GM12873 (cell line): ENCODE results near the gene PRRC2B.
A peak's percentile ranks its signal among the peaks of the same experiment; 100 is the strongest.

Experiments
- TF ChIP-seq, protein P1 (sequence below): IDR thresholded peaks from 2 replicates; pipeline ENCODE4 v1.5.1; 2012; ENCODE audit warnings: low read depth, mild to moderate bottlenecking, moderate library complexity, low read length, control low read depth; ENCODE audit not compliant: insufficient read depth; ENCODE audit errors: missing control alignments

The PRRC2B gene

DNA sequence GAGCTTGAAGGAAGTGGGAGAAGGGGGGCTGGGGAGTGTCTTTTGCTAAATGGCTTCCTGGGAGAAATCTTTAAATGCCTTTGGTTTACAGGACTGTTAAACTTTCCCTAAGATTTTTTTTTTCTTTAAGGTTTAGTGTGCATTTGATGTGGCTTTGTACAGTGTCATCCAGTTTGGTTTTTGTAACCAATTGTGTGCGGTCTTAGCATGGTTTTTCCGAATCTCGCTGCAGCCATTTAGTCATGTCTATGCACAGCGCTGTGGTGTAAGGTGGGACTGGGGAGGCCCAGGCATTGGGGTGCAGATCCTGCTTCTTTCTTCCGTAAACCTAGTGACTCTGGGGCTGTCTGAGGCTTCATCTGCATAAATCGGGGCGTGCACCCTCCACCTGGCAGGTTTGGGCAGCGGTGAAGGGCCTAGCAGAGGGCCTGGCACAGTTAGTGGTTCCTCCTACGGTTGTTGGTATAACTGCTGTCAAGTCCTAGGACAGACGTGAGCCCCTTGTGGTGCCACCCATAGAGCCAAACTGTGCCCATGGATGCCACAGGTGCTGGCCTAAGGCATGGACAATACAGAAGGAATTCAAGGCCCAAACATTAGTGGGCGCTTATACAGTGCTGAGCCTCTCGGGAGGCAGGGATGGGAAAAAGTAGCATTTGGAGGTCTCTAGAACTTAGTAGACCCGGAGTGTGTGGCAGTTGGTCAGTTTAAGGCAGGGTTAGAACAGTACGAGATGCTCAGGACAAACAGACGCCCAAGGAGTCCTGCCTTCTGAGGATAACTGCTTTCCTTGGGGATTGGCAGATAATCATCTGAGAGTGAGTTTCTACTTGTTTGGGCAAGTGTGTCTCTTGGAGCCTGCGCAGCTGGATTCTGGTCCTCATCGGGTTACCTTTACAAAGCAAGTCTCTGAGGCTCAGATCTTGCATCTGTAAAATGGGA, 1.5 kb downstream of the PRRC2B start:
- TF ChIP-seq, protein P1, sequence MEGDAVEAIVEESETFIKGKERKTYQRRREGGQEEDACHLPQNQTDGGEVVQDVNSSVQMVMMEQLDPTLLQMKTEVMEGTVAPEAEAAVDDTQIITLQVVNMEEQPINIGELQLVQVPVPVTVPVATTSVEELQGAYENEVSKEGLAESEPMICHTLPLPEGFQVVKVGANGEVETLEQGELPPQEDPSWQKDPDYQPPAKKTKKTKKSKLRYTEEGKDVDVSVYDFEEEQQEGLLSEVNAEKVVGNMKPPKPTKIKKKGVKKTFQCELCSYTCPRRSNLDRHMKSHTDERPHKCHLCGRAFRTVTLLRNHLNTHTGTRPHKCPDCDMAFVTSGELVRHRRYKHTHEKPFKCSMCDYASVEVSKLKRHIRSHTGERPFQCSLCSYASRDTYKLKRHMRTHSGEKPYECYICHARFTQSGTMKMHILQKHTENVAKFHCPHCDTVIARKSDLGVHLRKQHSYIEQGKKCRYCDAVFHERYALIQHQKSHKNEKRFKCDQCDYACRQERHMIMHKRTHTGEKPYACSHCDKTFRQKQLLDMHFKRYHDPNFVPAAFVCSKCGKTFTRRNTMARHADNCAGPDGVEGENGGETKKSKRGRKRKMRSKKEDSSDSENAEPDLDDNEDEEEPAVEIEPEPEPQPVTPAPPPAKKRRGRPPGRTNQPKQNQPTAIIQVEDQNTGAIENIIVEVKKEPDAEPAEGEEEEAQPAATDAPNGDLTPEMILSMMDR, result peak; percentile 1

DNA sequence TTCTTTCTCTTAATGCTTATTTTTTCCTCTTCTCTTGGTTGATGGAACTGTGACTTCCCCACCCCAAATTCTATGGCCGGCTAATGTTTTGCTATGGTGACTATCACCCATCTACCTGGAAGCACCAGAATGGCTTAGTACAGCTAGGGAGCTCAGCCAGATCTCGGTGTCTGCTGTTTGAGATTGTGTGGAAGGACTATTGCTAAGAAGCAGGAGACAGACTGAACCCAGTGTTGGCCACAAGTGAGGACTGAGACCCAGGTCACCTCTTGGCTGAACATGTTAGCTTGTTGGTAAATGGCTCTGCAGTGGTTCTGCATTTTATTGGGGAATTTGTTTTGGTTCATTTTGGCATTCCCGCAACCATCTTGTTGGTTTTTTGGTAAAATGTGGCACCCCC, 2.7 kb downstream of the PRRC2B start:
- TF ChIP-seq, protein P1, result no peak

DNA sequence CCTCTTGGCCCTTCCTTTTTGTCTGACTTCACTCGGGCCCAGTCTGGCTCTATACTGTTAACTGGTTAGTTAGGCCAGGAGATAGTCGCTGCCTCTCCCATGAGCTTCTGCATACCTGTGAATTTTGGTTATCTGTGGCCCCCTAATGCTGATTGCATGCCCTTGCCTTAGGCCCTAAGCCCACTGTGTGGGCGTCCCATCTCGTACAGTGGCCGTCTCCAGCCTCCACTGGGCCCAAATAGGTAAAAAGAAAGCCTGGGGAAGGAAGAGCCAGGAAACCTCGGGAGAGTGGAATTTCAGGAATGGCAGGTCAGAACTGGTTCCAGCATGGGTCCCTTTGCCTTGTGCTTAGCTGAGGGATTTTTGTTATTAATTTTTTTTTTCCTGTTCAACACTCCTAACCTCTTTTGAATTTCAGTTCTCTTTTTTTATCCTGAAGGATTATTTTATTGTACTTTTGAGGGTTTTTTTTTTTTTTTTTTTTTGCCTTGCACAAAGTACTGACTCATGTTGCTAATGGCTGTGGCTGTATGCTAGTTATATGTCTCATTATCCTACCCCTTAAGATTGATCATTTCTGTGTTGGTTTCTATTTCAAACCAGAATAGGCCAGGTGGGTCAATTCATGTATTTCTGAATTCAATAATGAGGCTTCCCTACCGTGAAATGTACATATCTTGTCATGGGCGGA, 3.4 kb downstream of the PRRC2B start:
- TF ChIP-seq, protein P1, result no peak

DNA sequence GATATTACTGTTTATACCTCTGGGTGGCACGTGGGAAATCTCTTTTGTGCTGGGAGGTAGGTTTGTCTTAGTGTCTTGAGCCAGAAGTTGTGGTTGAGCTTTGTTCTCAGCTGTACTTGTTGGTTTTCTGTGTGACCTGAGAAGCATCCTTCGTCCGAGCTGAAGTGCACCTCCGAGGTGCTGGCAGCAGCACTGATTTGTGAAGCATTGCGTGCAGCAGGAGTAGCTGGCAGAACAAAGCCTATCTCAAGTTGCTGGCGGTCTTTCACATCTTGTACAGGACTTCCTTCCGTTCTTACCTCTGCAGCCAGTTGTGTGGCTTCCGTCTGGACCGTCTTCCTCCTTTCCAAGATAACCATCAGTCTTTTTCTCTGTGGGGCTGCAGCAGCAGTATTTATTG, 4.3 kb downstream of the PRRC2B start:
- TF ChIP-seq, protein P1, result no peak

DNA sequence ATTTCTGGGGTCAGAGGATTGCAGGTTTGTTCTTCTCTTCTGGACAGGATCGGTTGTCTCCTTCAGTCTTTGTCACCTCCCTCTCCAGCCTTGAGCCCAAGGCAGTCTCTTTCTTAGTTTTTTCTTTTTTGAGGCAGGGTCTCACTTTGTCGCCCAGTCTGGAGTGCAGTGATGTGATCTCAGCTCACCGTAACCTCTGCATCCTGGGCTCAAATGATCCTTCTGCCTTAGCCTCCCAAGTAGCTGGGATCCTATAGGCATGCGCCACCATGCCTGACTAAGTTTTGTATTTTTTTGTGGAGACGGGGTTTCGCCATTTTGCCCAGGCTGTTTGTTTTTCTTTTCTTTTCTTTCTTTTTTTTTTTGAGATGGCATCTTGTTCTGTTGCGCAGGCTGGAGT, 6.1 kb downstream of the PRRC2B start:
- TF ChIP-seq, protein P1, result no peak

DNA sequence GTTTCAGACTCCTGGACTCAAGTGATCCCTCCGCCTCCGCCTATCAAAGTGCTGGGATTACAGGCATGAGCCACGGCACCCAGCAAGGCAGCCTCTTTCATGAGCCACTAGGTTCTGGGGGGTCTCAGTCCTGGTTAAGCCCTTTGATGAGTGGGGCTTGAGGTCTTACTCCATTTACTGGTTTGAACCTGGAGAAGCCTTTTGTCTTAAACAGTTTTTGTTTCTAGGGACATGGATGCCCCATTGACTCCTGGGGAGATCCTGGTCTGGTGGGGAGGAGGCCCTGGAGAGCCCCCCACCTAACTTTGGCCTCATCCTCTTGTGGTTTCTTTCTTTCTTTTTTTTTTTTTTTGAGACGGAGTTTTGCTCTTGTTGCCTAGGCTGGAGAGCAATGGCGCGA, 6.7 kb downstream of the PRRC2B start:
- TF ChIP-seq, protein P1, result no peak

DNA sequence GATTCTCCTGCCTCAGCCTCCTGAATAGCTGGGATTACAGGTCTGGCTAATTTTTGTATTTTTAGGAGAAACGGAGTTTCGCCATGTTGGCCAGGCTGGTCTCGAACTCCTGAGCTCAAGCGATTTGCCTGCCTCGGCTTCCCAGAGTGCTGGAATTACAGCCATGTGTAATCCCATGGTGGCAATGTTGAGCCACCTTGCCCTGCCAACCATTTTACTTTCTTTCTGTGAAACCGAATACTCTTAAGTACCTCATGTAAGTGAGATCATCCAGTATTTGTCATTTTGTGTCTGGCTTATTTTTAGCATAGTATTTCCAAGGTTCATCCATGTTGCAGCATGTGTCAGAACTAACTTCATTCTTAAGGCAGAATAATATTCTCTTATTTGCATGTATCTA, 8.2 kb downstream of the PRRC2B start:
- TF ChIP-seq, protein P1, result no peak
